Measurements from ENCODE around the gene PLSCR1. TPM values are rescaled to one million over a fixed set of nuclear protein-coding genes. Genes with fewer than 3 reads are reported as not detected.

Gene PLSCR1
- total and polyA plus RNA-seq, 2 experiments from 2014 or later, result 62.7 to 78.3 TPM

- no peak overlapping the region for H3K4me2 ChIP-seq
- H3K4me1 Mint-ChIP-seq, result peaks cover 50% of the 10 kb centered on the region
- H3K4me3 Mint-ChIP-seq, result no peak overlapping the region
- H3K4me3 ChIP-seq, result no peak overlapping the region
- no peak overlapping the region for H3K27ac Mint-ChIP-seq
- DNase-seq (ENCODE audit: low spot score) (no peak), ATAC-seq (no peak)
- no peaks in the 10 kb centered on the region for H3K79me2 ChIP-seq (replicated peaks; ENCODE audit: insufficient read depth)
- H3K9me2 ChIP-seq (ENCODE audit: insufficient read depth), result peaks cover 15% of the 10 kb centered on the region
- no peak overlapping the region for H2AFZ ChIP-seq
- peaks cover 3% of the 10 kb centered on the region; the same call in 1 of the 3 replicates for H3K9me3 Mint-ChIP-seq
- TF ChIP-seq ZNF462 (CRISPR knock-in tag; IDR thresholded peaks at IDR 0.05) (no peak), JUNB (IDR thresholded peaks at IDR 0.05; ENCODE audit: unreplicated experiment) (no peak), CREB1 (CRISPR knock-in tag; IDR thresholded peaks at IDR 0.05; ENCODE audit: low read depth) (no peak), ZNF331 (CRISPR knock-in tag; IDR thresholded peaks at IDR 0.05; ENCODE audit: low read depth) (no peak), POLR2AphosphoS5 (IDR thresholded peaks at IDR 0.05; ENCODE audit: low read depth) (no peak), NANOG (IDR thresholded peaks at IDR 0.05; ENCODE audit: borderline replicate concordance) (no peak), EZH2 (IDR thresholded peaks at IDR 0.05; ENCODE audit: low read depth, unreplicated experiment) (no peak), ETS1 (IDR thresholded peaks at IDR 0.05) (no peak), EZH2phosphoT487 (IDR thresholded peaks at IDR 0.05; ENCODE audit: unreplicated experiment) (no peak), STAT1 (IDR thresholded peaks at IDR 0.05; ENCODE audit: unreplicated experiment) (no peak), REST (IDR thresholded peaks at IDR 0.05; ENCODE audit: unreplicated experiment) (no peak), ZNF114 (CRISPR knock-in tag; IDR thresholded peaks at IDR 0.05) (no peak)
- TF ChIP-seq, protein P1, sequence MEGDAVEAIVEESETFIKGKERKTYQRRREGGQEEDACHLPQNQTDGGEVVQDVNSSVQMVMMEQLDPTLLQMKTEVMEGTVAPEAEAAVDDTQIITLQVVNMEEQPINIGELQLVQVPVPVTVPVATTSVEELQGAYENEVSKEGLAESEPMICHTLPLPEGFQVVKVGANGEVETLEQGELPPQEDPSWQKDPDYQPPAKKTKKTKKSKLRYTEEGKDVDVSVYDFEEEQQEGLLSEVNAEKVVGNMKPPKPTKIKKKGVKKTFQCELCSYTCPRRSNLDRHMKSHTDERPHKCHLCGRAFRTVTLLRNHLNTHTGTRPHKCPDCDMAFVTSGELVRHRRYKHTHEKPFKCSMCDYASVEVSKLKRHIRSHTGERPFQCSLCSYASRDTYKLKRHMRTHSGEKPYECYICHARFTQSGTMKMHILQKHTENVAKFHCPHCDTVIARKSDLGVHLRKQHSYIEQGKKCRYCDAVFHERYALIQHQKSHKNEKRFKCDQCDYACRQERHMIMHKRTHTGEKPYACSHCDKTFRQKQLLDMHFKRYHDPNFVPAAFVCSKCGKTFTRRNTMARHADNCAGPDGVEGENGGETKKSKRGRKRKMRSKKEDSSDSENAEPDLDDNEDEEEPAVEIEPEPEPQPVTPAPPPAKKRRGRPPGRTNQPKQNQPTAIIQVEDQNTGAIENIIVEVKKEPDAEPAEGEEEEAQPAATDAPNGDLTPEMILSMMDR (conservative IDR thresholded peaks at IDR 0.05; ENCODE audit: low read depth in 2 of 2), result no peak
- no peaks in the 10 kb centered on the region for H4K20me1 ChIP-seq (replicated peaks; ENCODE audit: insufficient read depth)
- H3K36me3 ChIP-seq (ENCODE audit: insufficient read depth), result no peaks in the 10 kb centered on the region
- H3K4me1 ChIP-seq (ENCODE audit: insufficient read depth), result peaks cover 31% of the 10 kb centered on the region
- peaks cover 7% of the 10 kb centered on the region; the same call in 1 of the 3 replicates for H3K36me3 Mint-ChIP-seq (ENCODE audit: low read depth)
- H3K27me3 Mint-ChIP-seq (ENCODE audit: insufficient read depth, low read depth, poor library complexity), result peaks cover 2% of the 10 kb centered on the region
- no peaks in the 10 kb centered on the region for H3F3A ChIP-seq (replicated peaks; ENCODE audit: low read depth)
- peak overlapping the region; percentile 84 for H3K27ac ChIP-seq (ENCODE audit: low read depth)
- no peaks in the 10 kb centered on the region for H3K27me3 ChIP-seq (ENCODE audit: insufficient read depth)
Observed at GRCh38 chr3:146505516-146505915, 38.9 kb downstream of the PLSCR1 start.
